CD4-positive, alpha-beta T cell treated with Interleukin-6 for 4 hours (primary cell): ENCODE measurements around the gene MOK.
"Not testable (repeated sequence)": the region's sequence is repeated elsewhere in the genome, so short reads cannot be mapped to it uniquely, and the experiment has no call there.

Experiments
- DNase-seq: peaks from one replicate; pipeline ENCODE4 v3.0.0-alpha.2; 2020; ENCODE audit warnings: mixed read lengths

MOK gene

DNA sequence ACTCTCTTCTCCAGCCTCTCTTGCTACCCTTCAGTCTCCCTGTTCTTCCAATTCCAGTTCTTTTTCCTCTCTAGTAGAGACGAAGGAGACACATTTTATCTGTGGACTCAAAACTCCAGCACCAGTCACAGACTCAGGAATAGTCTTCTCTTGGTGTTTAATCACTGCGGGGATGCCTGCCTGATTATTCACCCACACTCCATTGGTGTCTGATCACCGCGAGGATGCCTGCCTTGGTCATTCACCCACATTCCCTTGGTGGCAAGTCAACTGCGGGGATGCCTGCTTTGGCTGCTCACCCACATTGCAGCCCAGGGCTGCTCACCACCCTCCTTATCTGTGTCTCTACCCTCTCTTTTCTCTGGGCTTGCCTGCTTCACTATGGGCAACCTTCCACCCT lies 64.5 kb downstream of the MOK start:
- not testable (repeated sequence) for DNase-seq

DNA sequence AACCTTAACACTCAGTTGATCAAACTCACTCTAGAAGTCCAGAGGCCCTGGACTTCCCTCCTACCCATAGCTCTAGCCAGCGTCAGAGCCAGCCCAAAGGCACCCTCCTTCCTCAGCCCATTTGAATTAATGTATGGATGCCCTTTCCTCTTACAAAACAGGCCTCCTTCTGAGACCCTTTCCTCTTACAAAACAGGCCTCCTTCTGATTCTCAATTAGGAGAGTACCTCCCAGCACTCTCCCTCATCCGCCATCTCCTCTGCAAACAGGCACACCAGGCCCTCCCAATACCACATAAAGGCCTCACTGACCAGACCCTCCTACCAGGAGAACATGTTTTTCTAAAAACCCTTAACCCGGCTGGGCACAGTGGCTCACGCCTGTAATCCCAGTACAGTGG lies 65.7 kb downstream of the MOK start:
- DNase-seq: no peak

DNA sequence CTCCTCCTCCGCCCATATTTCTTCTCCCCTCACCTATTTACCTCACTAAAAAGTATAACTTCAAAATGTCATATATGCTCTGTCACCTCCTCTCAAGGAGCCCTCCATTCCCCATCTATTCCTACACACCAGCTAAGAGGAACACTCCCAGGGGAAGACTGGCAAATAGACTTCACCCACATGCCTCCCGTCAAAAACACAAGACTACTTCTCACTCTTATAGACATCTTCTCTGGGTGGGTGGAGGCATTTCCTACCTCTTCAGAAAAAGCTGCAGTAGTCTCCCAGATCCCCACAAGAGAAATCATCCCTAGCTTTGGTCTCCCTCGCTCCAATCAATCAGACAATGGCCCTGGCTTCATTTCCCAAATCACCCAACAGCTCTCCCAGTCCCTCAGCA lies 66.2 kb downstream of the MOK start:
- DNase-seq: no peak

DNA sequence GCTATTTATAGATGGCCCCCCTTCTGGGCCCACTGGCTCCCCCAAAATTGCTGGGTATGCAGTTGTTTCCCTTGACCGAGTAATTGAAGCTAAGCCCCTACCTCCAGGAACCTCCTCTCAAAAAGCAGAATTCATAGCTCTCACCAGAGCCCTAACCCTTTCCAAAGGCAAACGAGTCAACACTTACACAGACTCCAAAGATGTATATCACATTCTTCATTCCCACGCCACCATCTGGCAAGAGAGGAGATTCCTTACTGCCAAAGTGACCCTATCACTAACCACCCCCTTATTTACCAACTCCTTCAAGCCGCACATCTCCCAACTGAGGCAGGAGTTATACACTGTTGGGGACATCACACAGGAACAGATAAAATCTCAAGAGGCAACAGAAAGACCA lies 66.8 kb downstream of the MOK start:
- no peak for DNase-seq

DNA sequence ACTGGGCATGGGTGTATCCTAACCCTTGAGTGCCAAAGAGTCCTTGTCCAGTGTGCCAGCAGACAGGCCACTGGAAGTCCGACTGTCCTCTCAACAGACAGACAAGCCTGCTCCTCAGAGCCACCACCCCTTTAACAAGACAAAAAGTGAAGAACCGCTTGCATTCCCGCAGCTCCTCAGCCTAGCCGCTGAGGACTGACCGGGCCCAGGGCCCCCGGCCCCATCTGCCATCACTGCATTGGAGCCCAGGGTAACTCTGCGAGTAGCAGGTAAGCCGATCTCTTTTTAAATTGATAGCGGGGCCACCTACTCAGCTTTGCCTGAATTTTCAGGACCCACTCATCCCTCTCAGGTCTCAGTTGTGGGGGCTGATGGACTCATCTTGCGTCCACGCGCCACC lies 68.9 kb downstream of the MOK start:
- DNase-seq: no peak

DNA sequence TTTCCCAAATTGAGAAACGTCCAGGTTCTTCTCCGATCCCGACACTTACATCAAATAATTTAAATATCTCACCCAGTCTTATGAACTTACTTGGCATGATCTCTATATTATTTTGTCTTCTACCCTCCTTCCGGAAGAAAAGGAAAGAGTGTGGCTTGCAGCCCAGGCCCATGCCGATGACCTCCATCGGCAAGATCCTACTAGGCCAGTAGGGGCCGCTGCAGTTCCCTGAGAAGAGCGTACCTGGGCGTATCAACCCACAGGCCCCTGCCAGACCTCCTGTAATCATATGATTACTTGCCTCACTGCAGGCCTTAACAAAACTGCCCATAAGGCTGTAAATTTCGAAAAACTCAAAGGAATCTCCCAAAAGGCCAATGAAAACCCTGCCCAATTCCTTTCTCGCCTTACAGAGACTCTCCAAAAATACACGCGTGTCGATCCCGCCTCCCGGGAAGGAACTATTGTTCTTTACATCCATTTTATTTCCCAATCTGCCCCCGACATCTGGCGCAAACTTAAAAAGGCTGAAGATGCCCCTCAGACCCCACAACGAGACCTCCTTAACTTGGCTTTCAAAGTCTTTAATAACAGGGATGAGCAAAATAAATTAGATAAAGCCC lies 69.6 kb downstream of the MOK start:
- DNase-seq: peak; percentile 84

DNA sequence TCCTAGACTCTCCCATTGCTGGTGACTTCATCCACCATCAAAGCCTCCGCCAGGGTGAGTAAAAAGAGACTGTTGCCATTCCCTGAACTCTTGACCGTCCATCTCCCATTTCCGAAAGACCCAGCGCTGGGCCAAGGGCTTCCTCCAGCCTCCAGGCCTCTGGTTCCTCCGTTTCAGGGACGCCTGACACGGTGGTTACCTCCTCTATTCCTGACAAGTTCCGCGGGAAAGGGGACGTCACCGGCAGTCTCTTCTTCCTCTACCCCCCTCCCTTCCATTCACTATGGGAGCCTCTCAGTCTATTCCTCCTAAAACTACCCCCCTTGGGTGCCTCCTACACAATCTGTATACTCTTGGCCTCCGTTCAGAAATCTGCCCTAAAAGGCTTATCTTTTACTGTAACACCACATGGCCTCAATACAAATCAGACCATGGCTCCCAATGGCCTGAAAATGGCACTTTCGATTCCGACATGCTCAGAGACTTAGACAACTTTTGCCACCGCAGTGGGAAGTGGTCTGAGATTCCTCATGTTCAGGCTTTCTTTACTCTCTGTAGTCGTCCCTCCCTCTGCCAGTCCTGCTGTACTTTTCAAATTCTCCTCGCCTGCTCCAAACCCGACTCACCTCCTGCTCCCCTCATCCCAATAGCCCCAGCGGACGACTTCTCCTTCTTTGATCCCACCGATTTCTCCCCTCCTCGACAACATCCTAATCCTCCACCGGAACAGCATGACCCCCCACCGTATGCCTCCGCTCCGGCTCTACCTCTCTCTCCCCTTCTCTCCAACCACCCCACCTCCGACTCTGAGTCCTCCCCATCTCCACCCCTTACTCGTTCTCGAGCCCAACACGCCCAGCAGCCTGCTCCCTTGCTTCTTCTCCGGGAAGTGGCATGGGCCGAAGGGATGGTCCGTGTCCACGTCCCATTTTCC lies 70.4 kb downstream of the MOK start:
- no peak for DNase-seq

DNA sequence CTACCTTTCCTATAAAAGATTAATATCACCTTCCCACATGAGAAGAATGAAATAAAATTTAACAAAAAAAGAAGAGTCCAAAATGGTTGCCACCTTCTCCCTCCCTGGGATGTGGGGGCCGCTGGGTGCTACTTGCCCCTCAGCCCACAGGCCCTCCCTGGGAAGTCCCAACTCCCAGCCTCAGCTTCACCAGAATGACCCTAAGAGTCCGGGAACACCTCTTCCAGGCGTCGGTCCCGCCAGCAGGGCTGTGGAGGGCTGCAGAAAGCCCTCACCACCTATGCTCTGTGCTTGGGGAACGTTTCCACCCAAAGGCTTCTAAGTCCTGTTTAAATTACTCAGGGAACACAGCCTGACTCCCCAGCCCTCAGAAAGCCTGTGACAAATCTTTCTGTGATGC lies 71.9 kb downstream of the MOK start:
- no peak for DNase-seq

DNA sequence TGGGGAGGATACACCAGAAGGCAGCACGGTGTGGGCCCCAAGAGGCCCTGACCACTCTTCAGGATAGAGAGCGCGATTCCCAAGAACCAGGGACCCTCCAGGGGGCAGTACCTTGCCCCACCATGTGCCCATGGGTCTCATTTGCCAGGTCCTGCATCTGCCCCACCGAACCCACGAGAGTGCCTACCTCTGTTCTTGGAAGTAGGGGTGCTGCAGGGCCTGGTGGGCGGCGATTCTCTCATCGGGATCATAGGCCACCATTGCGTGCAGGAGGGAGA lies 72.7 kb downstream of the MOK start:
- DNase-seq: no peak

DNA sequence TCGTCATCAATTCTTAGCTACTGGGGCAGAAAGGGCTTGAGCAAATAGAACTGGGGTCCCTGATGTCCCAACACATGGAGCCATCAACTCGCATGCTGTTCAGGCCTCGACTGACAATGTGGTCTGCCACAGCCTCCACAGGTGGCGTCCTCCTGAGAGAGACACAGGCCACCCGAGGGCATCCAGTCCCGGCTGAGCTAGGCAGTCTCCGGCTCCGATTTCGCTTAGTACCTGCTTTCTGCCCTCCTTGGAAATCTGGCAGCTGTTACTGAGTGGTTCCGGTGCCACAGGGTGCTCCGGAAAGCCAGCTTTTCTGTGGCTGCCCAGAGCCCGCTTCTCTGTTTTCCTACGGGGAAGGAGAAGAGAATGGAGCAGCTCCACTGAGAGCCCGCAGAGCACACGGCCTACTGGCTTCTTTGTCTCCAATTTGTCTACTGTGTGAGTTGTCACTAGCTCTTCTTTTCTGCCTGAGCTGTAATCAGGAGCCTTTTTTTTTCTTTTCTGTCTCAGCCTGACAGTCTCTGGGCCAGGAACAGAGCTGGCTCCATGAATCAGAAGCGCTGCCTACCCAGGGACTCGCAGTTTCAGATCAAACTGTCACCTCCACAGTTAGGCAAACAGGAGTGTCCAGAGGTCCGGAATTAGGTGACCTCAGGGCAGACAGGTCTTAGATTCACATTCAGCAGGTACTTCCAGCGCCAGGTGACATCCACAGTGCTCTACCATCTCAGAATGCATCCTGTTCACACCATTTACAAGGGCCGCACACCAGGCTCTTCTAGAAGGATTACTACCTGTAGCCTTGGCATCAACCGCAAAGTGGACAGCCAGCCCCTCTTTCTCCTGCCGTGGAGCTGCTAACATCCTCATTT lies 73.3 kb downstream of the MOK start:
- no peak for DNase-seq

DNA sequence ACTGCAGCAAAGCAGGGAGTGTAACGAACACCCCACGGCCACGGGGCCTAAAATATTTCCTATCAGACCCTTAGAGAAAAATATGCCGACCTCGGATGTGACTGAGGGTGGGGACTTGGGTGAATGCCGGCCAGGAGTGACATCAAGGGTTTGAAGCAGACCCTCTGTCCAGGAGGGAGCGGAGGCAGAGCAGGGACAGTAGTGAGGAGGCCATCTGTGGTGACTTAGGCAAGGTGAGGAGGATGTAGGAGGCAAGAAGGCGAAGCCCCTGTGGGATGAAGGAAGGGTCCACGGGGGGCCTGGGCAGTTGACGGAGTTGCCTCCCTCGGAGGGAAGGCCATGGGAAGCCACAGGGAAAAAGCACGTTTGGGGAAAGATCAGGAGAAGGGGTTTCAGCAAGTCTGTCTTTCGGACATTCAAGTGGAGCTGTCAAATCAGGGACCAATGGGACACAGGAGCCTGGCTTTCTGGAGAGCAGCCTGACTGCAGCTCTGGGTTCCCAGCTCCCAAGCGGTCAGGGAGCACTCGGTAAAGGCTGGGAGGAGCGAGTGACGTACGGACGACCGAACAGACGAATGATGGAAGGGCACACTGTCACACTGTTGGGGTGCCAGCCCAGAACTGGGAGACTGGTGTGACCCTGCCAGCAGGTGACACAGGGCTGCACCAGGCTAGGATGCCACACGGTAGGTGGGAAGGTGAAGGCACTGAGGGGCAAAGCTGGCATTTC lies 74.3 kb downstream of the MOK start:
- no peak for DNase-seq

DNA sequence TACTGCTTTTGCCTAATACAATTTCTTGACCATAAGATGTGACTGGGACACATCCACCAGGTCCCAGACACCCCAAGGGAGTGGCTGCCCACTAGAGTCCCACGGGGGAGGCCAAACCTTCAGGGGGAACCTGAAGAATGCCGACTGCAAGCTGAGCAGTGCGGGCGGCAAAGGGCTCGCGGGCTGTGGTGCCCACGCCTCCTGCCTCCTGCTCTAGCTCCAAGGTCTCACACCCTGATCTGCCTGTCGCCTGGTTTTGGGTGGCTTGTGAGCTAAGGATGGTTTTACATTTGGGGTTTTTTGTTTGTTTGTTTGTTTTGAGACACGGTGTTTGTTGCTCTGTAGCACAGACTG lies 75.2 kb downstream of the MOK start:
- no peak for DNase-seq

DNA sequence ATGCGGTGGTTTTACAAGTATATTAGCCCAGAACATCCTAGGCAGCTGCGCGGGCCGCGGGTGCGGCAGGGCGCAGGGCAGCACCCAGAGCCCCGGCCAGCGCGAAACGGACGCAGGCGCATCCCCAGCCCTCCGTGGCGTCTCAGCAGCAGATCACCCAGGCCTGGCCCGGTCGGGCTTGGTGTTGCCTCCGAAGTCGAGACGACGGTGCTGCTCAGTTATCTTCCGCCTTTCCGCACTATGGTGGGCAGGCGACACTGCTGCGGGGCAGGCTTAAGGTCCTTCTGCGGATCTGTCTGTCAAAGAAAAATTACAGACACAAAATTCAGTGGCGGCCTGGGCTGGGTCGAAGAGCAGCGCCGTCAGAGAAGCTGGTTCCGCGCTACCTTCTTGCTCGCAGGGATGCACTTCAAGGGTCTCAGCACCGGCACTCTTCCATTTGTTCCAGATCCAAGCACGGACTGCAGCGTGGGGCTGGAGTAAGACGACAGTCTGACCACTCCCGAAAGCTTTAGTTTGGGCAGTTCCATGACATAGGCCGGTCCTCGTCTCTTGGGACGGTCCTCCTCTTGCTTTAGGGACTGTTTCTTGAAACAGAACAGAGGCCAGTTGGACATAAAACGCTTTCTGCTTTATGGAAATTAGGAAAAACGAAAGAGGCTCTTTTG lies 75.8 kb downstream of the MOK start:
- DNase-seq: no peak

DNA sequence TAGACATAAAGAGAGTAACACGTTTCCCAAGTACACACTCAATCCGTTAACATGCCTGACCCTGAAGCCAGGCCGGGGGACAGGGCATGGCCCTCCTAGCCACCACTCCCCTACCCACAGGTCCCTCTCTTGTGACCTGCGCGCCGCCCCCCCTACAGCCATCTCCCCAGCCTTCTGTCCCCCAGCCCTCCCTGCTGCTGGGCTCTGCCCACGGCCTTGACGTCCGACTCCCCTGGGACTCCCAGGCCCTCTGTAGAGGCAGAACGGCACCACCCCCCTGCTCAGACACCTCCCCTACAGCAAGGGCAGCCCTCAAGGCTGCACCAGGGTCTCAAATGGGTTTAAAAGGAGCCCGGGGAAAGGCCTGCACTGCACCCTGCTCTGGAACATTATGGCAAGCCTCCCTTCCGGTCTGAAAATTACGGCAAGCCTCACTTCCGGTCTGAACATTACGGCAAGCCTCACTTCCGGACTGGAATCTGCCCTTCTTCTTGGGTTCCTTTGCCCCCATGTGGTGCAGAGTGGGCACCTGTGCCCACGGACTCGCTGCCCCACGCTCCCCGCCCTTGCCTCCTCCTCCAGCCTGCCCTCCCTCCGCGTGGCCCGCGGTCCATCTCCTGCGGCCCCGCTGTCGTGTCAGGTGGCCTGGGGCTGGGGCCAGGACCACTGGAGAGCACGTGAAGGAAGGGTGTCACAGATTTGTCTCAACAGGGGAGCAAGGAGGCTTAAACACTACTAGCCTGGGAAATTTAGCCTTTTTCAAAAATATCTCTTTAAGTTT lies 77.6 kb downstream of the MOK start:
- no peak for DNase-seq

DNA sequence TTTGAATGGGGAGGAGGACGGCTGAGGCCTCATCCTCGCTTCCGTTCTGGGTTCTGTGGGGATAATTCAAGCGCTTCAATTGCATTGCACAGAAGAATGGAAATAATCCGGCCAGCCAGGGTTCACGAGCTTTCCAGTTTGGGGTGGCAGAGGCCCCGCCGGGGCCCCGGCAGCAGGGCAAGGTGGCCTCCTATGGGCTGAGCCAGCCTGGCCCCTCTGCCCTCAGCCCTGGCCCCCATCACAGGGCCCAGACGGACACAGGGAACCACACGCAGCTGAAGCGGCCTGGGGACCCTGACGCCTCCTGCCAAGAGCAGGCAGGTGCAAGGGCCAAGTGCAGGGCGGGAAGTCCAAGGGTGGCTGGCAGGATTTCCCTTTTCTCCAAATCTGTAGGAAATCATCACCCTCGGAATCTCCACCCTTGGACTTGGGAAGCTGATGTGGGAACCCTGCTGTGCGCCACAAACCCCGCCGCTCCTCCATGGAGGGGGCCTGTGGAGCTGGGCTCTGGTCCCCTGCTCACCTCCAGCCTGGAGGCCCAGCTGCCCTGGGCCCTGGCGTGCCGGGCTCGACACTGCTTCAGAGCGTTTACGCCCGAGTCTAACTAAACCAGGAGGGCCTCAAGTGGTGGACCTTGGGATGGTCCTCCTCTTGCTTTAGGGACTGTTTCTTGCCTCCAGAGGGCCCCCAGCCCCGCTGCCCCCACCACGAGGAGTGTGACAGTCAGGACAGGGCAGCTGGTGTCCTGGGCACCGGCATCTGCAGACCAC lies 78.4 kb downstream of the MOK start:
- DNase-seq: no peak

DNA sequence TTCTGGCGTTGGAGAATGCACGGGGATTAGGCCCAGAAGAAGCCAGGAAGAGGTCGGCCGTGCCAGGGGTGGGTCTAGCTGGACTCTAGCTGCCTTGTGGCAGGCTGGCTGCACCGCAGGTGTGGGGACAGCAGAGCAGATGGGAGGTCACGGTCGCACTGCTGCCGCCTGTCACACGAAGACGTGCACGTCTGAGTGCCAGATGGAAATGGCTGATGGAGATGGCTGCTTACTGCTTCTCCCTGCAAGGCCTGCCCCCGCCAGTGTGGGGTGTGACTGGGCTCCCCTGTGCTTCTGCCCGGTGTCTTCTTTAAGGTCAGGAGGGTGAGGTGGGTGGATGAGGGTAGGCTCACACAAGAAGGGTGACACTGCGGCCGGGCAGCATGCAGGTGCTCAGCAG lies 79.0 kb downstream of the MOK start:
- DNase-seq: no peak

DNA sequence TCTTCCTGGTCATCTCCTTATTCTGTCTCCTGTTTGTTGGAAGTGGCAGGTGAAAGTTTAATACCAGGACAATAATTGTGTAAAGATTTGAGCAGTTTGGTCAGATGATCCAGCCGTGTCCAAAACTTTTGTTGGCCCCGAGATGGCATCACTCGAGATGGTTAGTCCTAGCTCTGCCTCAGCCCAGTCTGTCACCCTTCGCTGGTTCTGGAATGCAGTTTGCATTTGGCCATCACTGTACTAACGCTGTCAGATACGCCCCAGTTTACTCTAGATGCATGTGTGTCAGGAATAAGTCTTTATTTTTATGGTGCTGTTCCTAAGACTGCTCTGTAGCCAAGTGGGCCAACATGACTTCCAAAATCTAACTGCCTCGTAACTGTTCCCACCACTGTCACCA lies 79.6 kb downstream of the MOK start:
- DNase-seq: no peak

DNA sequence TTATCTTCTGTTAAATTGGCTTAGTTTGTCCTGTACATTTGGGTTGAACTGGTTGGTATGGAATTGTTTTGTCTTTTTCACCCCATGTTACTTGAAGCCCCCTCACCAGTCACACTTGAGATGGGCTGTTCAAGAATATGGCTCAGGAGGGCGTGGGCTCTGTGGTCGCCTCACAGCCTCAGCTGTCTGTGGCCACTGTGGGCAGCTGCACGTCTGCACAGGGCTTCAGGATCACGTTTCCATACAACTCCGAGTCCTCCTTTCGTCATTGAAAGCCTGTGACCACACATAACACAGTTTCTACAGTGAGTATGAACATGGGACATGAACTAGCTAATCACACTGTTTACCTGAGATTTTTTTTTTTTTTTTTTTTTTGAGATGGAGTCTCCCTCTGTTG lies 81.3 kb downstream of the MOK start:
- DNase-seq: no peak

DNA sequence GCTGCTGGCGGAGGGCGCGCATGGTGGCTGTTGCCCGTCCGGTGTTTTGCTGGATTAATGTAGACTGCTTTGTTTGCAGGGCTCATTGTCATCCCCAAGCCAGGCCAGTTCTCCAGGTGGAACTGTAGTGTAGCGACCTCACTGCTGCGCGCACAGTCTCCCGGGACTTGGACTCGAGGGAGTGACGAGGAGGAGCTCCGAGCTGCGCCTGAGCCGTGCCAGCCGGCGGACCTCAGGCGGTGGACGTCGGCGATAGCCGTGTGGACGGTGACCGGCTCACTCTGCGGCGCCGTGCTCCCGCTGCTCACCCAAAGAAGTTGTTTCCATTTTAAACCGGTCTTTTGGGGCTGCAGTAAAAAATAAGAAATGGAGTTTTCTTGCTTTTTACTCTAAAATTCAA lies 82.2 kb downstream of the MOK start:
- DNase-seq: no peak

DNA sequence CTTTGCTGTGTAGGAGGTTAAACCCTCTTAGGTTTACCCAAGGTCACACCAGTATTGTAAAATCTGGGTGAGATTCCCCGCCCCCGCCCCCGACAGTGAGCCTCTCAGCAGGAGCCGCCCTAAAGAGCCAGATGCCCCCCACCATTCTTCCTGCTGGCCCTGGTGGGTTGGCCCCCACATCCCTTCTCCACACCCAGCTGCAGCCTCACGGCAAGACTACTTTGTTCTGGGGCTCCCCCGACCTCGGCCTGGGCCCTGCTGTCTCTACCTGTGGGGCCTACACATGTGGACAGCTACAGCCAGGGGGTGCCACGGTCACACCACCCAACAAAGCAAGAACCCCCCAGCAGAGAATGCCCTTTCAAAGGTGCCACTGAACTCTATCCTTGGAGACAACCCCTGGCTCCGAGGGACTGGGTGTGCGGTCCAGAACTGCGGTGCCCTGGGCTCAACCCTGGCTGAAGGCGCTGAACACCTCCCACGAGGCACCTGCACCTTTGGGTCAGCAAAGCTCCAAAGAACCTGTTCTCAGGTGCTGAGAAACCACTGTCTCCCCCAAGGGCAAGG lies 82.9 kb downstream of the MOK start:
- no peak for DNase-seq

DNA sequence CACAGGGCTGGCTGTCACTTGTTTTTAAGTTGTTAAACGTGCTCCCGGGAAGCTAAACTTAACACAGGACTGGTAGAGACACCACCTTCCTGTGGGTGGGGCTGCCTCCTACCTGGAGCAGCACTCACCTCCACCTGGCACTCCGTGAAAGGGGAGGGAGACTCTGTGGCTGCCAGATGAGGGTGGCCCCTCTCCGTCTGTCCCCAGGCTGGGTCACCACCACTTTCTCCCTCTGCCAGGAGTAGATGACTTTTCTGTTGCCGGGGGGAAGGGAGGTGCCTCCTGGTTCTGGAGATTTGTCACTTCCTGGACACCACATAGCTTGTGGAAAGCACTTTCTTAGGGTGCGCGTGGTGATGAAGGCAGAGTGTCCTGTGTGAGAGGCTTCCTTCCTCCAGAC lies 83.9 kb downstream of the MOK start:
- no peak for DNase-seq
